Body of pancreas (tissue), 4 donors: ENCODE measurements around the gene ZSWIM6. TPM values are rescaled to one million over a fixed set of nuclear protein-coding genes. Genes with fewer than 3 reads are reported as not detected.

Experiments used
- ATAC-seq: fragments of 150-250 bp; one replicate; pipeline ENCODE4 v1.9.1; 2016
- DNase-seq, 4 donors: peaks; one replicate each; pipeline ENCODE4 v3.0.0-alpha.2; 2019
- H3K27ac ChIP-seq, 4 donors: fragments of 200-600 bp; sonication (generic); 1 replicate in 3 of 4; 2 replicates in 1 of 4; pipeline versions ENCODE4 v1.5.1 to v1.6.1; 2016 to 2019; ENCODE audit warnings: mild to moderate bottlenecking in 1 of 4, mixed read lengths in 1 of 4, moderate library complexity in 1 of 4
- H3K27me3 ChIP-seq, 2 donors: fragments of 200-600 bp; sonication (generic); one replicate each; pipeline ENCODE4 v1.6.0; 2016; ENCODE audit warnings: mild to moderate bottlenecking in 1 of 2
- H3K36me3 ChIP-seq, 2 donors: fragments of 200-600 bp; sonication (generic); replicated peaks in 1 of 2; 2 replicates each; pipeline ENCODE4 v1.5.1; 2016; ENCODE audit warnings: low read depth in 2 of 2; ENCODE audit not compliant: insufficient read depth in 1 of 2
- H3K4me1 ChIP-seq: fragments of 200-600 bp; sonication (generic); one replicate; pipeline ENCODE4 v1.6.0; 2016
- H3K4me3 ChIP-seq, 2 donors: fragments of 200-600 bp; sonication (generic); 1 replicate in 1 of 2; 2 replicates in 1 of 2; pipeline ENCODE4 v1.5.1; 2016 to 2019
- H3K9me3 ChIP-seq, 3 donors: fragments of 200-600 bp; sonication (generic); 1 replicate in 2 of 3; 2 replicates in 1 of 3; pipeline ENCODE4 v1.5.1; 2016
- POLR2A ChIP-seq, 3 donors: fragments of 450-650 bp; IDR thresholded peaks; one replicate each; pipeline ENCODE4 v1.6.1; 2016; ENCODE audit warnings: antibody characterized with exemption in 3 of 3, mild to moderate bottlenecking in 2 of 3
- WGBS, 2 donors: methylation state at CpG; one replicate each; pipeline ENCODE4 v1.1.5; 2017; 5-methylcytosine and 5-hydroxymethylcytosine counted together
- intact Hi-C: fragments of 100-400 bp; cut with DNase I; formaldehyde crosslinking; loops from one replicate; pipeline ENCODE4 v1.15.1; 2023
- total RNA-seq, 2 donors: library from RNA; depleted of rRNA; stranded (reverse); fragments of >200 nt; gene quantifications; one replicate each; pipeline ENCODE4 v1.1.0, GENCODE V29; 2016
- TF ChIP-seq, protein P1 (sequence below), 7 experiments: fragments of 450-650 bp in 4 of 7; fragments of 200-600 bp in 3 of 7; sonication (generic) in 3 of 7; IDR thresholded peaks; one replicate each; pipeline ENCODE4 v1.5.1; 2016 to 2019; ENCODE audit warnings: antibody characterized with exemption in 7 of 7

ZSWIM6 gene
- total RNA-seq, 2 donors from 2014 or later, result 5.9 to 8.8 TPM

- TF ChIP-seq, protein P1, sequence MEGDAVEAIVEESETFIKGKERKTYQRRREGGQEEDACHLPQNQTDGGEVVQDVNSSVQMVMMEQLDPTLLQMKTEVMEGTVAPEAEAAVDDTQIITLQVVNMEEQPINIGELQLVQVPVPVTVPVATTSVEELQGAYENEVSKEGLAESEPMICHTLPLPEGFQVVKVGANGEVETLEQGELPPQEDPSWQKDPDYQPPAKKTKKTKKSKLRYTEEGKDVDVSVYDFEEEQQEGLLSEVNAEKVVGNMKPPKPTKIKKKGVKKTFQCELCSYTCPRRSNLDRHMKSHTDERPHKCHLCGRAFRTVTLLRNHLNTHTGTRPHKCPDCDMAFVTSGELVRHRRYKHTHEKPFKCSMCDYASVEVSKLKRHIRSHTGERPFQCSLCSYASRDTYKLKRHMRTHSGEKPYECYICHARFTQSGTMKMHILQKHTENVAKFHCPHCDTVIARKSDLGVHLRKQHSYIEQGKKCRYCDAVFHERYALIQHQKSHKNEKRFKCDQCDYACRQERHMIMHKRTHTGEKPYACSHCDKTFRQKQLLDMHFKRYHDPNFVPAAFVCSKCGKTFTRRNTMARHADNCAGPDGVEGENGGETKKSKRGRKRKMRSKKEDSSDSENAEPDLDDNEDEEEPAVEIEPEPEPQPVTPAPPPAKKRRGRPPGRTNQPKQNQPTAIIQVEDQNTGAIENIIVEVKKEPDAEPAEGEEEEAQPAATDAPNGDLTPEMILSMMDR (IDR thresholded peaks at IDR 0.05), result no peak
- no peak for TF ChIP-seq POLR2A (IDR thresholded peaks at IDR 0.05)
- H3K9me3 ChIP-seq, result no peaks in the 10 kb centered on the region
- no peaks in the 10 kb centered on the region for H3K36me3 ChIP-seq
- whole genome bisulfite sequencing, 2 donors, result 52 to 55% methylated on average over 12 of the region's 12 CpGs
- peak; percentile 33 for ATAC-seq
- peak in 2 of 4 donors; percentile 20 to 27 for DNase-seq
- H3K27me3 ChIP-seq, result no peaks in the 10 kb centered on the region
- intact Hi-C loops, result no loop called here
- no peak overlapping the region for H3K27ac ChIP-seq
- peaks cover 10% of the 10 kb centered on the region for H3K4me1 ChIP-seq
- no peak overlapping the region for H3K4me3 ChIP-seq
These were observed 254.3 kb downstream of the ZSWIM6 start for GRCh38 chr5:61586096-61587084.

DNA sequence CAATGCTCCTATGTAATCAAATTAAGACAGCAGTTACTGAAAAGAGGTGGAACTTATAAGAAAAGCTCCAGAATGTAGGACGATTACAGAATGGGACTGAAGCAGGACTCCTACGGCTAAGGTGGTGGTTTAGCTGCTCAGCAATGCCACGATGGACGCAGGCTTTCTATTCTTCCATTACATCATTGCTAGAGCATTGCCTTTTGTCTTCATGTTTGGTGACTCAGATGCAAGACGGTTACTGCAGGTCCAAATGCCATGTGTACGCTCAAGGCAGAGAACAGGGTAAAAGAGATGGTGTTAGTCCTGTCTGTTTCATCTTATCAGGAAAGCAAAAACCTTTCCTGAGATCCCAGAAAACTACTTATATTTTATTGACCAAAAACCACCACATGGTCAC lies 255.1 kb downstream of the ZSWIM6 start:
- Histone ChIP-seq H3K27ac (no peak overlapping the region), H3K4me3 (no peak overlapping the region), H3K36me3 (no peaks in the 10 kb centered on the region), H3K9me3 (no peaks in the 10 kb centered on the region), H3K4me1 (peaks cover 8% of the 10 kb centered on the region), H3K27me3 (no peaks in the 10 kb centered on the region)
- intact Hi-C loops, result no loop called here
- no peak for DNase-seq
- TF ChIP-seq, protein P1 (IDR thresholded peaks at IDR 0.05), result no peak
- no peak for TF ChIP-seq POLR2A (IDR thresholded peaks at IDR 0.05)
- 84 to 91% methylated on average over 6 of the region's 6 CpGs for WGBS, 2 donors
- ATAC-seq, result no peak

- Histone ChIP-seq H3K9me3 (no peaks in the 10 kb centered on the region), H3K27ac (no peak overlapping the region), H3K4me3 (no peak overlapping the region), H3K4me1 (no peaks in the 10 kb centered on the region), H3K27me3 (no peaks in the 10 kb centered on the region), H3K36me3 (no peaks in the 10 kb centered on the region)
- no peak for ATAC-seq
- WGBS, 2 donors, result 53 to 62% methylated on average over 2 of the region's 2 CpGs
- TF ChIP-seq, protein P1 (IDR thresholded peaks at IDR 0.05), result no peak
- TF ChIP-seq POLR2A (IDR thresholded peaks at IDR 0.05), result no peak
- no peak for DNase-seq
- intact Hi-C loops, result no loop called here
These were observed 256.2 kb downstream of the ZSWIM6 start for GRCh38 chr5:61588216-61588615.

GRCh38 chr5:61589946-61590345 lies 257.9 kb downstream of the ZSWIM6 start:
- TF ChIP-seq POLR2A (IDR thresholded peaks at IDR 0.05), result no peak
- TF ChIP-seq, protein P1 (IDR thresholded peaks at IDR 0.05), result no peak
- no peaks in the 10 kb centered on the region for H3K36me3 ChIP-seq
- peaks cover 6% of the 10 kb centered on the region for H3K4me1 ChIP-seq
- no peak overlapping the region for H3K4me3 ChIP-seq
- H3K27ac ChIP-seq, result no peak overlapping the region
- ATAC-seq (no peak), DNase-seq (no peak)
- no peaks in the 10 kb centered on the region for H3K9me3 ChIP-seq
- intact Hi-C loops, result no loop called here
- 89 to 91% methylated on average over 4 of the region's 4 CpGs for WGBS, 2 donors
- no peaks in the 10 kb centered on the region for H3K27me3 ChIP-seq
